Loucy (cell line): ENCODE results near the gene HLF.

Experiments used
- H2AFZ ChIP-seq: fragments of 200-600 bp; sonication (generic); 2 replicates; pipeline ENCODE4 v1.6.0; 2016; ENCODE audit warnings: antibody characterized with exemption, mild to moderate bottlenecking, low read length, moderate library complexity
- H3F3A ChIP-seq: fragments of 200-600 bp; 2 replicates; pipeline ENCODE4 v1.6.0; 2016; ENCODE audit warnings: antibody characterized with exemption, low read depth, mild to moderate bottlenecking
- H3K27me3 ChIP-seq: fragments of 200-600 bp; sonication (generic); 2 replicates; pipeline ENCODE4 v1.6.1; 2014; ENCODE audit warnings: low read length, mild to moderate bottlenecking; ENCODE audit not compliant: insufficient read depth, poor library complexity, severe bottlenecking
- H3K36me3 ChIP-seq: fragments of 200-600 bp; sonication (generic); 2 replicates; pipeline ENCODE4 v1.6.1; 2016; ENCODE audit warnings: low read length; ENCODE audit not compliant: insufficient read depth
- H3K4me1 ChIP-seq: fragments of 200-600 bp; sonication (generic); 2 replicates; pipeline ENCODE4 v1.5.1; 2014; ENCODE audit warnings: low read length, mild to moderate bottlenecking; ENCODE audit not compliant: insufficient read depth, poor library complexity, severe bottlenecking
- H3K4me2 ChIP-seq: fragments of 200-600 bp; sonication (generic); 2 replicates; pipeline ENCODE4 v1.6.0; 2014; ENCODE audit warnings: antibody characterized with exemption, low read length, low read depth, mild to moderate bottlenecking; ENCODE audit not compliant: poor library complexity, severe bottlenecking
- H3K4me3 ChIP-seq: fragments of 200-600 bp; sonication (generic); 2 replicates; pipeline ENCODE4 v1.5.1; 2014; ENCODE audit warnings: low read length, mild to moderate bottlenecking, mixed read lengths; ENCODE audit not compliant: poor library complexity, severe bottlenecking
- H3K79me2 ChIP-seq: fragments of 200-600 bp; sonication (generic); 2 replicates; pipeline ENCODE4 v1.6.1; 2014; ENCODE audit warnings: low read length; ENCODE audit not compliant: insufficient read depth
- H3K9ac ChIP-seq: fragments of 200-600 bp; sonication (generic); 2 replicates; pipeline ENCODE4 v1.6.0; 2014; ENCODE audit warnings: mild to moderate bottlenecking, low read depth, low read length, moderate library complexity; ENCODE audit not compliant: poor library complexity, severe bottlenecking
- H3K9me2 ChIP-seq: fragments of 200-600 bp; sonication (generic); replicated peaks from 2 replicates; pipeline ENCODE4 v1.6.1; 2016; ENCODE audit warnings: low read depth, low read length, mixed read lengths
- H3K9me3 ChIP-seq: fragments of 200-600 bp; sonication (generic); 2 replicates; pipeline ENCODE4 v1.6.1; 2014; ENCODE audit warnings: mild to moderate bottlenecking, antibody characterized with exemption, low read length, low read depth; ENCODE audit not compliant: insufficient read depth
- H4K20me1 ChIP-seq: fragments of 200-600 bp; sonication (generic); 2 replicates; pipeline ENCODE4 v1.6.0; 2014; ENCODE audit warnings: antibody characterized with exemption, low read length, mild to moderate bottlenecking; ENCODE audit not compliant: insufficient read depth, poor library complexity, severe bottlenecking
- EZH2phosphoT487 ChIP-seq: fragments of 200-600 bp; IDR thresholded peaks from 2 replicates; pipeline ENCODE4 v1.6.1; 2018; ENCODE audit warnings: antibody characterized with exemption, mild to moderate bottlenecking, moderate library complexity, borderline replicate concordance
- TF ChIP-seq, protein P1 (sequence below): fragments of 200-600 bp; sonication (generic); conservative IDR thresholded peaks from 2 replicates; pipeline ENCODE4 v1.5.1; 2014; ENCODE audit warnings: mild to moderate bottlenecking, antibody characterized with exemption, low read length

Gene HLF

DNA sequence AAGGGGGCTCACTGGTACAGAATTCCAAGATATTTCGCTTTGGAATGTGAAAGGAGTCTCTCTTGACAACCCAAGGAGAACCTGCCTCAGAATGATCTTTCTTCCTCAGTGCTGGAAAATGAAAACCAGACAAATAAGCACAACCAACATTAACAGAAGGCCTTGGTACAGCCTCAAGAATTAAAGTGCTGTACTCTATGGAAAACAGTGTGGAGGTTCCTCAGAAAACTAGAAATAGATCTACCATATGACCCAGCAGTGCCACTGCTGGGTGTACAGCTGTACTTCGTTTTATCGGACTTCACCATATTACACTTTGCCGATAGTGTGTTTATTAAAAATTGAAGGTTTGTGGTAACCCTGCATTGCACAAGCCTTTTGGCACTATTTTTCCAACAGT, 25.2 kb downstream of the HLF start:
- no peaks in the 10 kb centered on the region for H3K4me1 ChIP-seq
- TF ChIP-seq EZH2phosphoT487: no peak
- TF ChIP-seq, protein P1, sequence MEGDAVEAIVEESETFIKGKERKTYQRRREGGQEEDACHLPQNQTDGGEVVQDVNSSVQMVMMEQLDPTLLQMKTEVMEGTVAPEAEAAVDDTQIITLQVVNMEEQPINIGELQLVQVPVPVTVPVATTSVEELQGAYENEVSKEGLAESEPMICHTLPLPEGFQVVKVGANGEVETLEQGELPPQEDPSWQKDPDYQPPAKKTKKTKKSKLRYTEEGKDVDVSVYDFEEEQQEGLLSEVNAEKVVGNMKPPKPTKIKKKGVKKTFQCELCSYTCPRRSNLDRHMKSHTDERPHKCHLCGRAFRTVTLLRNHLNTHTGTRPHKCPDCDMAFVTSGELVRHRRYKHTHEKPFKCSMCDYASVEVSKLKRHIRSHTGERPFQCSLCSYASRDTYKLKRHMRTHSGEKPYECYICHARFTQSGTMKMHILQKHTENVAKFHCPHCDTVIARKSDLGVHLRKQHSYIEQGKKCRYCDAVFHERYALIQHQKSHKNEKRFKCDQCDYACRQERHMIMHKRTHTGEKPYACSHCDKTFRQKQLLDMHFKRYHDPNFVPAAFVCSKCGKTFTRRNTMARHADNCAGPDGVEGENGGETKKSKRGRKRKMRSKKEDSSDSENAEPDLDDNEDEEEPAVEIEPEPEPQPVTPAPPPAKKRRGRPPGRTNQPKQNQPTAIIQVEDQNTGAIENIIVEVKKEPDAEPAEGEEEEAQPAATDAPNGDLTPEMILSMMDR: no peak

DNA sequence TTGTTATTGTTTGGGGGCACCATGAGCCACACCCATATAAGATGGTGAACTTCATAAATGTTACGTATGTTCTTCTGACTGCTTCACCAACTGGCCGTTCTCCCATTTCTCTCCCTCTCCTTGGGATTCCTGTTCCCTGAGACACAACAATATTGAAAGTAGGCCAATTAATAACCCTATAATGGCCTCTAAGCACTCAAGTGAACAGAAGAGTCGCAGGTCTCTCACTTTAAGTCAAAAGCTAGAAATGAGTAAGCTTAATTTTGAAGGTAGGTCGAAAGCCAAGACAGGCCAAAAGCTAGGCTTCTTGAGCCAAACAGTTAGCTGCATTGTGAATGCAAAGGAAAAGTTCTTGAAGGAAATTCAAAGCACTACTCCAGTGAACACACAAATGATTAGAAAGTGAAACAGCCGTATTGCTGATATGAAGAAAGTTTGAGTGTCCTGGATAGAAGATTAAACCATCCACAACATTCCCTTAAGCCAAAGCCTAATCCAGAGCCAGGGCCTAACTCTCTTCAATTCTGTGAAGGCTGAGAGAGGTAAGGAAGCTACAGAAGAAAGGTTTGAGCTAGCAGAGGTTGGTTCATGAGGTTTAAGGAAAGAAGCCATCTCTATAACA, 25.8 kb downstream of the HLF start:
- no peaks in the 10 kb centered on the region for H3K9me3 ChIP-seq
- no peak overlapping the region for H3K4me3 ChIP-seq
- no peak for TF ChIP-seq EZH2phosphoT487
- TF ChIP-seq, protein P1: no peak
- no peak overlapping the region for H3K9ac ChIP-seq
- H3K36me3 ChIP-seq: no peaks in the 10 kb centered on the region
- no peaks in the 10 kb centered on the region for H3K79me2 ChIP-seq
- H3F3A ChIP-seq: no peaks in the 10 kb centered on the region
- H3K9me2 ChIP-seq: no peaks in the 10 kb centered on the region
- no peaks in the 10 kb centered on the region for H4K20me1 ChIP-seq
- no peak overlapping the region for H2AFZ ChIP-seq
- H3K27me3 ChIP-seq: no peaks in the 10 kb centered on the region
- no peaks in the 10 kb centered on the region for H3K4me1 ChIP-seq
- no peak overlapping the region for H3K4me2 ChIP-seq

More for the DNA sequence above, 25.2 kb downstream of the HLF start:
- Histone ChIP-seq H3F3A (no peaks in the 10 kb centered on the region), H3K4me3 (no peak overlapping the region), H3K79me2 (no peaks in the 10 kb centered on the region), H4K20me1 (no peaks in the 10 kb centered on the region), H3K9me2 (no peaks in the 10 kb centered on the region), H3K4me2 (no peak overlapping the region), H3K36me3 (no peaks in the 10 kb centered on the region), H2AFZ (no peak overlapping the region), H3K9me3 (no peaks in the 10 kb centered on the region), H3K27me3 (no peaks in the 10 kb centered on the region), H3K9ac (no peak overlapping the region)

DNA sequence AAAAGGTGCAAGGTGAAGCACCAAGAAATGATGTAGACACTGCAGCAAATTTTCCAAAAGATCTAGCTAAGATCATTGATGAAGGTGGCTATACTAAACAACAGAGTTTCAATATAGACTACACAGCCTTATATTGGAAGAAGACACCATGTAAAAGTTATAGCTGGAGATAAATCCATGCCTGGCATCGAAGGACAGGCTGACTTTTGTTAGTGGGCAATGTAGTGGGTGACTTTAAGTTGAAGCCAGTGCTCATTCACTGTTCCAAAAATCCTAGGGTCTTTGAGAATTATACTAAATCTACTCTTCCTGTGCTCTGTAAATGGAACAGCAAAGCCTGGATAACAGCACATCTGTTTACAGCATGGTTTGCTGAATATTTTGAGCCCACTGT, 26.4 kb downstream of the HLF start:
- H3K4me2 ChIP-seq: no peak overlapping the region
- no peaks in the 10 kb centered on the region for H3K9me3 ChIP-seq
- no peaks in the 10 kb centered on the region for H3K36me3 ChIP-seq
- no peak overlapping the region for H3K4me3 ChIP-seq
- H3K27me3 ChIP-seq: no peaks in the 10 kb centered on the region
- H2AFZ ChIP-seq: no peak overlapping the region
- H3F3A ChIP-seq: no peaks in the 10 kb centered on the region
- no peaks in the 10 kb centered on the region for H3K9me2 ChIP-seq
- TF ChIP-seq, protein P1: no peak
- TF ChIP-seq EZH2phosphoT487: no peak
- H3K4me1 ChIP-seq: no peaks in the 10 kb centered on the region
- H3K79me2 ChIP-seq: no peaks in the 10 kb centered on the region
- H3K9ac ChIP-seq: no peak overlapping the region
- H4K20me1 ChIP-seq: no peaks in the 10 kb centered on the region
